K562 (cell line): Measurements from ENCODE around the gene SHLD1. TPM values are rescaled to one million over a fixed set of nuclear protein-coding genes. Genes with fewer than 3 reads are reported as not detected.

Experiments
- ARID2 ChIP-seq: fragments of 450-650 bp; IDR thresholded peaks from 2 replicates; pipeline ENCODE4 v1.6.1; 2017; ENCODE audit warnings: antibody characterized with exemption, mild to moderate bottlenecking
- ATF7 ChIP-seq: fragments of 450-650 bp; IDR thresholded peaks from 2 replicates; pipeline ENCODE4 v1.7.1; 2014; ENCODE audit warnings: mild to moderate bottlenecking, moderate library complexity
- CHCHD3 ChIP-seq: fragments of 250-450 bp; sonication (Bioruptor Pico); IDR thresholded peaks from 2 replicates; pipeline ENCODE4 v2.1.2; 2022; ENCODE audit warnings: mild to moderate bottlenecking
- DPF2 ChIP-seq: fragments of 450-650 bp; IDR thresholded peaks from 2 replicates; pipeline ENCODE4 v1.6.1; 2016
- ESRRA ChIP-seq: fragments of 450-650 bp; IDR thresholded peaks from 2 replicates; pipeline ENCODE4 v1.6.1; 2014; ENCODE audit warnings: low read depth, mild to moderate bottlenecking, moderate library complexity, borderline replicate concordance
- GATA2 ChIP-seq: sonication (generic); formaldehyde crosslinking; IDR thresholded peaks from 2 replicates; pipeline ENCODE4 v1.4.0; 2020; ENCODE audit warnings: mild to moderate bottlenecking, missing genetic modification reagents
- KLF1 ChIP-seq: fragments of 450-650 bp; IDR thresholded peaks from 2 replicates; pipeline ENCODE4 v1.6.1; 2016; ENCODE audit warnings: missing genetic modification characterization, missing compliant biosample characterization
- NFIC ChIP-seq: fragments of 450-650 bp; IDR thresholded peaks from 2 replicates; pipeline ENCODE4 v1.6.1; 2017; ENCODE audit warnings: mild to moderate bottlenecking, inconsistent platforms
- RBM14 ChIP-seq: fragments of 200-400 bp; formaldehyde crosslinking; IDR thresholded peaks from 2 replicates; pipeline ENCODE4 v1.6.1; 2018; ENCODE audit warnings: low read depth, mild to moderate bottlenecking, low read length, moderate library complexity, borderline replicate concordance; ENCODE audit not compliant: insufficient read depth
- RCOR1 ChIP-seq, 2 experiments: IDR thresholded peaks; 2 replicates each; pipeline ENCODE4 v1.6.1; 2012; ENCODE audit warnings: low read depth in 2 of 2, low read length in 2 of 2, borderline replicate concordance in 1 of 2, improper control_type of control experiment in 1 of 2
- WHSC1 ChIP-seq: IDR thresholded peaks from one replicate; pipeline ENCODE4 v1.6.1; 2012; ENCODE audit warnings: low read length, control low read depth, inconsistent platforms
- polyA plus RNA-seq, 8 experiments: library from polyadenylated mRNA; depleted of rRNA in 4 of 8; stranded (reverse) in 5 of 8; unstranded in 3 of 8; fragments of >200 nt; fragmentation: Nextera tagmentation in 2 of 8; fragmentation: Illumina TruSeq in 1 of 8; extraction: Ambion mirVana in 2 of 8; extraction: Trizol in 1 of 8; gene quantifications; 2 replicates each; pipeline versions ENCODE4 v1.2.1 to v1.2.3, GENCODE V29; 2011 to 2014; ENCODE audit warnings: inconsistent platforms in 1 of 8, missing spikeins in 1 of 8
- total RNA-seq, 7 experiments: library from RNA; depleted of rRNA in 6 of 7; stranded (reverse); fragments of >200 nt in 6 of 7; fragmentation: Illumina TruSeq in 2 of 7; extraction: Trizol in 2 of 7; gene quantifications; 2 replicates each; pipeline versions ENCODE4 v1.2.1 to v1.2.3, GENCODE V29; 2011 to 2021; ENCODE audit warnings: low replicate concordance in 1 of 7
- TF ChIP-seq, protein P1 (sequence below), 3 experiments: fragments of 200-800 bp in 1 of 3; fragments of 250-450 bp in 1 of 3; fragments of 450-650 bp in 1 of 3; sonication (Bioruptor Pico) in 1 of 3; sonication (Bioruptor generic) in 1 of 3; formaldehyde crosslinking in 1 of 3; IDR thresholded peaks; 2 replicates each; pipeline versions ENCODE4 v1.6.1 to v1.8.0; 2016 to 2022; ENCODE audit warnings: mild to moderate bottlenecking in 2 of 3, missing genetic modification characterization in 2 of 3, missing compliant biosample characterization in 1 of 3, moderate library complexity in 1 of 3

SHLD1 gene
- total and polyA plus RNA-seq, 9 of the 15 experiments (the other 6 are each of a cell fraction or from before 2014, with no cell fraction given): 3.7 to 21.6 (median 8.2) TPM

DNA sequence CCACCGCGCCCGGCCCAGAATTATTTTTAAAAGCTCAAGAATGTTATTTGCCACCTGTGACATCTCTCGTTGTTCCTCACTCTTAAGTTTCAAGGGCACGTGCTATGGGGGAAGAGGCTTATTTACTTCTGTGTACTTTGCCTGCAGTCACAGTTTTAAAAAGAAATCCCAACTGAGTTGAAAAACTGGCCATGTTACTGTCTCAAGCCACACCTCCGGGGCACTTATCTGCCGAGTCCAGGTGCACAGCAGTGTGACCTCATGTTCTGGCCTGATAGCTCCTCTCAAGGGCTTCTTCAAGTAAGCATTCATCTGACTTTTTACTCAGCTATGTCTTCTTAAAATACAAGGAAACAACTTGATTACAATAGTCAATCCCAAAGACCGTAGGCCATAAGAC, 34.5 kb downstream of the SHLD1 start (continued):
- TF ChIP-seq ARID2 (no peak), KLF1 (tag) (no peak), NFIC (peak; percentile 78), CHCHD3 (CRISPR knock-in tag) (no peak), DPF2 (peak; percentile 92), ATF7 (peak; percentile 92), ESRRA (peak; percentile 38; the same call in 1 of the 2 replicates), RCOR1 (IDR thresholded peaks at IDR 0.05; ENCODE audit: borderline replicate concordance in 1 of 2, low read depth in 2 of 2, low read length in 2 of 2) (peak in 1 of 2 experiments; percentile 79; a peak in 3 of 4 replicates), WHSC1 (no peak), GATA2 (peak; percentile 87), RBM14 (no peak)
- TF ChIP-seq, protein P1, sequence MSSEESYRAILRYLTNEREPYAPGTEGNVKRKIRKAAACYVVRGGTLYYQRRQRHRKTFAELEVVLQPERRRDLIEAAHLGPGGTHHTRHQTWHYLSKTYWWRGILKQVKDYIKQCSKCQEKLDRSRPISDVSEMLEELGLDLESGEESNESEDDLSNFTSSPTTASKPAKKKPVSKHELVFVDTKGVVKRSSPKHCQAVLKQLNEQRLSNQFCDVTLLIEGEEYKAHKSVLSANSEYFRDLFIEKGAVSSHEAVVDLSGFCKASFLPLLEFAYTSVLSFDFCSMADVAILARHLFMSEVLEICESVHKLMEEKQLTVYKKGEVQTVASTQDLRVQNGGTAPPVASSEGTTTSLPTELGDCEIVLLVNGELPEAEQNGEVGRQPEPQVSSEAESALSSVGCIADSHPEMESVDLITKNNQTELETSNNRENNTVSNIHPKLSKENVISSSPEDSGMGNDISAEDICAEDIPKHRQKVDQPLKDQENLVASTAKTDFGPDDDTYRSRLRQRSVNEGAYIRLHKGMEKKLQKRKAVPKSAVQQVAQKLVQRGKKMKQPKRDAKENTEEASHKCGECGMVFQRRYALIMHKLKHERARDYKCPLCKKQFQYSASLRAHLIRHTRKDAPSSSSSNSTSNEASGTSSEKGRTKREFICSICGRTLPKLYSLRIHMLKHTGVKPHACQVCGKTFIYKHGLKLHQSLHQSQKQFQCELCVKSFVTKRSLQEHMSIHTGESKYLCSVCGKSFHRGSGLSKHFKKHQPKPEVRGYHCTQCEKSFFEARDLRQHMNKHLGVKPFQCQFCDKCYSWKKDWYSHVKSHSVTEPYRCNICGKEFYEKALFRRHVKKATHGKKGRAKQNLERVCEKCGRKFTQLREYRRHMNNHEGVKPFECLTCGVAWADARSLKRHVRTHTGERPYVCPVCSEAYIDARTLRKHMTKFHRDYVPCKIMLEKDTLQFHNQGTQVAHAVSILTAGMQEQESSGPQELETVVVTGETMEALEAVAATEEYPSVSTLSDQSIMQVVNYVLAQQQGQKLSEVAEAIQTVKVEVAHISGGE (CRISPR knock-in tag; IDR thresholded peaks at IDR 0.05): peak in 1 of 3 experiments; percentile 40; a peak in 1 of 6 replicates
